Activated naive CD4-positive, alpha-beta T cell treated with anti-CD3 and anti-CD28 coated beads, Interleukin-2, amount 50 U/mL, for 24 hours (primary cell): ENCODE data around the gene CDH13.

Experiments
- H3K27ac Mint-ChIP-seq: one replicate; pipeline ENCODE4 v1.8.0; 2021; ENCODE audit warnings: mild to moderate bottlenecking, mixed read lengths
- H3K27me3 Mint-ChIP-seq: one replicate; pipeline ENCODE4 v1.8.0; 2021; ENCODE audit warnings: mixed read lengths
- H3K36me3 Mint-ChIP-seq: one replicate; pipeline ENCODE4 v1.8.0; 2021; ENCODE audit warnings: mixed read lengths
- H3K4me1 Mint-ChIP-seq: one replicate; pipeline ENCODE4 v1.8.0; 2021; ENCODE audit warnings: mixed read lengths
- H3K4me3 Mint-ChIP-seq: one replicate; pipeline ENCODE4 v1.8.0; 2021; ENCODE audit warnings: mild to moderate bottlenecking, mixed read lengths
- H3K9me3 Mint-ChIP-seq: one replicate; pipeline ENCODE4 v1.8.0; 2021; ENCODE audit warnings: mixed read lengths

CDH13 gene

DNA sequence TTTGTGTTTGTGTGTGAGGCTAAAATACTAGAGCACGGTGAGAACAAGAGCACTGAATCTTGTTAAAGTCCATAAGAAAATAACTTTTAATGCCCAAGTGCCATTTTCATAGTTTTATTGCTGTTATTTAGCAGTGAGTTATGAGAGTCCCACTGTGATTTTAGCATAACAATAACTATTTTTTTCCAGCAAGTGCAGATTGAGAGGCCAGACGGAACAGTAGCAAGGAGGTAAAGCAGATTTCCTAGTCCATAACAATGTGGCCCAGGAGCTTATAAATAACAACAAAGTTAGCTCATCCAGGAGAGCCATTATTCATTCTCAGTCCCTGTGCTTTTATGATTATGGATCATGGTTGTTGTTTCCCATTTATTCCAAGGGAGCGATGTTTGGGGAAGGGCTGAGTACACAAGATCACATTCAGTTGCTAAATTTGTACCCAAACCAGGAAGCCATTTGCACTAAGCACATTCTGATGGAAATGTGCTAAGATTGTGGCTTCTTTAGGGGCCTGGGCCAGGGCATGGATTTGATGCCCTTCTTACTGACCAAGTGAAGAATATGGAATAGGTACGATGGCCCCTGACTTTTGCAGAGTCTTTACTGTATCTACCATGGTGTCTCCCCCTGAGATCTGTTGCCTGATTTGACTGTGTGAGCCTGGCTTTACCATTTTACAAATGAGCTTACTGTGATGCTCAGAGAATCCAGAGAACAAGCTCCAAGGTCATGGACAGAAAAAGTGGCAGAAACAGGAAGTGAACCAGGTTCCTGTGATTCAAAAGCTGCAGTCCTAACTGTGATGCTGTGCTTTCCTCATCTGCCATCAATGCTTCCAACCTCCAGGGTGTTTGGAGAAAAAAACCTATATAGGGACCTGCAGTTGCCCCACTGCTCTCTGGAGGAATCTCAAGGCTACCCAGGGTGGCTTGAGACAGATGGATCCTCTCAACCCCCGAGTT lies 976.3 kb downstream of the CDH13 start:
- Mint-ChIP-seq H3K27ac (no peak overlapping the region), H3K27me3 (no peaks in the 10 kb centered on the region), H3K9me3 (no peaks in the 10 kb centered on the region), H3K4me3 (no peak overlapping the region), H3K36me3 (no peaks in the 10 kb centered on the region), H3K4me1 (no peaks in the 10 kb centered on the region)

GRCh38 chr16:83603723-83604570 lies 977.2 kb downstream of the CDH13 start:
- Mint-ChIP-seq H3K9me3 (no peaks in the 10 kb centered on the region), H3K36me3 (no peaks in the 10 kb centered on the region), H3K4me1 (no peaks in the 10 kb centered on the region), H3K27me3 (no peaks in the 10 kb centered on the region), H3K4me3 (no peak overlapping the region), H3K27ac (no peak overlapping the region)

- Mint-ChIP-seq H3K4me1 (no peaks in the 10 kb centered on the region), H3K27ac (no peak overlapping the region), H3K36me3 (no peaks in the 10 kb centered on the region), H3K27me3 (no peaks in the 10 kb centered on the region), H3K9me3 (no peaks in the 10 kb centered on the region), H3K4me3 (no peak overlapping the region)
These were observed 979.8 kb downstream of the CDH13 start for GRCh38 chr16:83606486-83607030.

DNA sequence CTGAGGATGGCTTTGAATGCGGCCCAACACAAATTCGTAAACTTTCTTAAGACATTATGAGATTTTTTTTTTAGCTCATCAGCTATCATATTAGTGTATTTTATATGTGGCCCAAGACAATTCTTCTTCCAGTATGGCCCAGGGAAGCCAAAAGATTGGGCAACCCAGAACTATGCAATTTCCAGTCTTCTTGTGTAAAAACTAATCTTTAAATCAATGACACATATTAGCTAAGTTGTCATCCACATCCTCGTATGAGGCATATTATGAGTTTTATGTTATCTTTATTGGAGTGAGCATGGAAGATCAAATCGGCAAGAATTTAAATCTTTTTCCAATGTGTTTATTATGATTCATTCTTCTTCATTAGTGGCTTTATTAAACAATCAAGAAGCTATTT lies 982.4 kb downstream of the CDH13 start:
- Mint-ChIP-seq H3K9me3 (peaks cover 6% of the 10 kb centered on the region), H3K4me3 (no peak overlapping the region), H3K36me3 (no peaks in the 10 kb centered on the region), H3K4me1 (no peaks in the 10 kb centered on the region), H3K27me3 (no peaks in the 10 kb centered on the region), H3K27ac (no peak overlapping the region)

DNA sequence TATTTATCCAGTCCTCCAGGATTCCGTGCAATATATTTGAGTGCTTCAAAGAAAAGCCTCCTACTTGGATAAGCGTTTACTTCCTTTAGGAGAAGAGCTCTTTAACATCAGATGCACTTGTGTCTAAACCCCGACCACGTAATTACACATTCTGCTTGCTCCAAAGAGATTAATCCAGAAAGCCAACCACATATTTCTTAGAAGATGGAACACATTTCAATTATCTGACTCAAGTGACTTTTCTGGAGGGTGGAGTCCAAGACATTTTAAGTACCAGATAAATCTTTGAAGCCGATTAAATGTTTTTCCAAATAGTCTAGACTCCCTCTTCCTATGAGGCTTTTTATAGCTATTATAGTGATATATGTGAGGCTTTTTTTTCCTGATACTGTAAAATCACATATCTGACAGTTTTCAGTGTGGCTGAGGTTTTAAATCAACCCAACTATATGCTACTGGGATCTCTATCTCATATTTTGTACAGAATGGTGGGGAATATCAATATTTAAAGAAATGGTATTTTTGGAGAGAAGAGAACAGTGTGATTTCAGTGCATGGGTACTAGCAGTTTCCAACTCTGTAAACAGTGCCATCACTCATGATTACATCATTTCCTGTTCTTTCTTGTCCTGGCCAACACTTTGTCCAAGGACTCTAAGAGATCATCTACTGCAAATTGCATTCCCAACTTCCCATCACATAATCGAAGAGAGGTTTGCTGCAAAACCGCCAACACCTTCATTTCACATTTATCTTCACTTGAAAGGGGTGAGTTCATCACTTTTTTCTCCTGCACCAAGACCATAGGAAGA lies 988.6 kb downstream of the CDH13 start:
- H3K36me3 Mint-ChIP-seq, result no peaks in the 10 kb centered on the region
- no peak overlapping the region for H3K4me3 Mint-ChIP-seq
- H3K27me3 Mint-ChIP-seq, result peaks cover 3% of the 10 kb centered on the region
- H3K27ac Mint-ChIP-seq, result no peak overlapping the region
- peaks cover 10% of the 10 kb centered on the region for H3K9me3 Mint-ChIP-seq
- no peaks in the 10 kb centered on the region for H3K4me1 Mint-ChIP-seq

DNA sequence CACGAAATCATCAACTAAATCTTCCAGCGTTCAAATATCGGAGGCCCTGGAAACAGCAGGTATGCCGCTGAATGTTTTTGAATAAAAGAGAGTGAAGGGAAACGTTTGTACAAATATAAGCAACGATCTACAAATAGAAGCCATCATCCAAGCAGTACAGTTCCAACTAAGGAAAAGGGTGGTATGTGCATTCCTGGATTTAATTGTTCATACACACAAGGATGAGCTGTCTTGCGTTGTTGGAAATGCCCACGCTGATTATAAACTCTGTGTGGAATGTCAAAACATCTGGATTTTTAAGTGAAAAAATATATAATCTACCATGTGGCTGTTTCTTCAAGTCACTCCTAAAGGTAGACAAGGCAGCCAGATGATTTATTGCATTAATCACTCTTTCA lies 989.2 kb downstream of the CDH13 start:
- Mint-ChIP-seq H3K9me3 (peaks cover 10% of the 10 kb centered on the region), H3K27me3 (peaks cover 3% of the 10 kb centered on the region), H3K4me1 (no peaks in the 10 kb centered on the region), H3K36me3 (no peaks in the 10 kb centered on the region), H3K4me3 (no peak overlapping the region), H3K27ac (no peak overlapping the region)

- no peak overlapping the region for H3K27ac Mint-ChIP-seq
- peaks cover 3% of the 10 kb centered on the region for H3K27me3 Mint-ChIP-seq
- no peaks in the 10 kb centered on the region for H3K36me3 Mint-ChIP-seq
- peaks cover 4% of the 10 kb centered on the region for H3K9me3 Mint-ChIP-seq
- no peak overlapping the region for H3K4me3 Mint-ChIP-seq
- no peaks in the 10 kb centered on the region for H3K4me1 Mint-ChIP-seq
These were observed 992.8 kb downstream of the CDH13 start for GRCh38 chr16:83619381-83620150.

GRCh38 chr16:83622010-83622409 lies 995.2 kb downstream of the CDH13 start:
- H3K4me1 Mint-ChIP-seq, result no peaks in the 10 kb centered on the region
- H3K36me3 Mint-ChIP-seq, result no peaks in the 10 kb centered on the region
- peaks cover under 1% of the 10 kb centered on the region for H3K27me3 Mint-ChIP-seq
- peaks cover 2% of the 10 kb centered on the region for H3K9me3 Mint-ChIP-seq
- no peak overlapping the region for H3K4me3 Mint-ChIP-seq
- no peak overlapping the region for H3K27ac Mint-ChIP-seq

DNA sequence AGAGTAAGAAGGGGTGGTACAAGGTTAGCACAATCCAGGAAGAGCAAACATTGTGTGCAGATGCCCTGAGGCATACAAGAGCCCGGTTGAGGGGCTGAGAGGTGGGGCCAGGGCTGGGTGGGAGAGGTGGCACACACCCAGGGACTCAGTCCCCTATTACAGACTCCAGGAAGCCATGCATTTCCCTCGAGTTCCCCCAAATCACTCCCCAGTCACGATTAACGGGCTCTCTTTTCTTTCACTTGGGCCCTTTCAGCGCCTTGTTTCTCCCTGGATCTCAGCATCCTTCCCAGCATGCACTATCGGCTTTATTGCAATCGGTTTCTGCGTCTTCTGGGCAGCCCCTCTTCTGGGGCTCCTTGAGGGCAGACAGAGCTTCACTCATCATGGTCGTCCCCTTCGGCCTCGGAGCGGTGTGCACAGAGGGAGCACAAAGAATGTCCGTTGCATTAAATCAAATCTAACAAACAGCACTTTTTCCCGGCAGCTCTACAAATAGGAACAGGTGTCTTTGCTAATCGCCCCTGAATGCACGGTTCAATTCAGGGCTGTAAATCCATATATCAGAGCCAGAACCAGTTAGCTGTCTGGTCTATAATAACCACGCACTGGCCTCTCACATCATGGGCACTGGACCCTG lies 996.4 kb downstream of the CDH13 start:
- Mint-ChIP-seq H3K4me3 (no peak overlapping the region), H3K27ac (no peak overlapping the region), H3K4me1 (no peaks in the 10 kb centered on the region), H3K27me3 (no peaks in the 10 kb centered on the region), H3K9me3 (no peaks in the 10 kb centered on the region), H3K36me3 (no peaks in the 10 kb centered on the region)

DNA sequence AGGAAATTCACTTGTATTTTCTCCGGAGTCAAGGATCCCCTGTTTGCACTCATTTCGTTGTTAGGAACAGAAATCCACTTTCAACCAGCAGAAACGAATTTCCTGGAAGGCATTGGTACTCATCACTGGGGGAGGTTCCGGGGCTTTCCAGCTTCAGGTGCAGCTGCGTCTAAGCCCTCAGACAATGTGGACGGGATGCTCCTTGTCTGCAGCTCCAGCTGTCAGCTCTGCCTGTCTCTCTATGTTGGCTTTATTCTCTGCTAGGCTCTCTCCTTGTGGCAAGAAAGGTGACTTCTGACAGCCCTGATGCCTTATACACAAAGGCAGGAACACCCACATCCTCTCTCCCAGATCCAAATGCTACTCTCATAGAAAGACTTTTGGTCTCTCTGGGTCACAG lies 997.1 kb downstream of the CDH13 start:
- no peaks in the 10 kb centered on the region for H3K9me3 Mint-ChIP-seq
- no peaks in the 10 kb centered on the region for H3K27me3 Mint-ChIP-seq
- H3K36me3 Mint-ChIP-seq, result no peaks in the 10 kb centered on the region
- no peak overlapping the region for H3K4me3 Mint-ChIP-seq
- no peaks in the 10 kb centered on the region for H3K4me1 Mint-ChIP-seq
- H3K27ac Mint-ChIP-seq, result no peak overlapping the region

GRCh38 chr16:83624429-83625120 lies 997.8 kb downstream of the CDH13 start:
- Mint-ChIP-seq H3K27me3 (no peaks in the 10 kb centered on the region), H3K4me3 (no peak overlapping the region), H3K4me1 (no peaks in the 10 kb centered on the region), H3K9me3 (no peaks in the 10 kb centered on the region), H3K27ac (no peak overlapping the region), H3K36me3 (no peaks in the 10 kb centered on the region)

- Mint-ChIP-seq H3K27me3 (no peaks in the 10 kb centered on the region), H3K27ac (no peak overlapping the region), H3K36me3 (no peaks in the 10 kb centered on the region), H3K4me1 (no peaks in the 10 kb centered on the region), H3K9me3 (no peaks in the 10 kb centered on the region), H3K4me3 (no peak overlapping the region)
These were observed 999.4 kb downstream of the CDH13 start for GRCh38 chr16:83626204-83626603.

- Mint-ChIP-seq H3K4me1 (no peaks in the 10 kb centered on the region), H3K4me3 (no peak overlapping the region), H3K27me3 (no peaks in the 10 kb centered on the region), H3K9me3 (no peaks in the 10 kb centered on the region), H3K36me3 (no peaks in the 10 kb centered on the region), H3K27ac (no peak overlapping the region)
These were observed 999.9 kb downstream of the CDH13 start for GRCh38 chr16:83626676-83627075.

- no peak overlapping the region for H3K4me3 Mint-ChIP-seq
- H3K9me3 Mint-ChIP-seq, result no peaks in the 10 kb centered on the region
- no peaks in the 10 kb centered on the region for H3K27me3 Mint-ChIP-seq
- no peaks in the 10 kb centered on the region for H3K36me3 Mint-ChIP-seq
- H3K27ac Mint-ChIP-seq, result no peak overlapping the region
- H3K4me1 Mint-ChIP-seq, result no peaks in the 10 kb centered on the region
These were observed 1001.2 kb downstream of the CDH13 start for GRCh38 chr16:83627996-83628395.
